ENCODE results near the gene AKR1C2. TPM values are rescaled to one million over a fixed set of nuclear protein-coding genes. Genes with fewer than 3 reads are reported as not detected.
A peak's percentile ranks its signal among the peaks of the same experiment; 100 is the strongest.
"Not testable (repeated sequence)": the region's sequence is repeated elsewhere in the genome, so short reads cannot be mapped to it uniquely, and the experiment has no call there.

AKR1C2 gene
- total and polyA plus RNA-seq, 2 donors from 2014 or later: 11.8 to 16.3 TPM

- H3K4me1 ChIP-seq (ENCODE audit: control insufficient read depth in 2 of 3, insufficient read depth in 2 of 3, low read depth in 1 of 3, low read length in 3 of 3): peaks cover 0 to 18% (median 11%) of the 10 kb centered on the region in 3 donors
- DNase-seq (no peak), FAIRE-seq (no peak)
- H3K27me3 ChIP-seq (ENCODE audit: control insufficient read depth, insufficient read depth, low read length): no peaks in the 10 kb centered on the region
- no peak for TF ChIP-seq CTCF (IDR thresholded peaks at IDR 0.05; ENCODE audit: borderline replicate concordance, extremely low read depth, insufficient read depth)
- no peaks in the 10 kb centered on the region for H3K36me3 ChIP-seq (ENCODE audit: control insufficient read depth in 2 of 3, insufficient read depth in 3 of 3, low read length in 3 of 3)
- H3K9ac ChIP-seq (ENCODE audit: low read length in 3 of 3): no peak overlapping the region
- no peak overlapping the region for H3K4me3 ChIP-seq (ENCODE audit: low read length in 3 of 3)
- intact Hi-C loops (cut with DNase I): no loop called here
- no peak overlapping the region for H3K27ac ChIP-seq (ENCODE audit: low read depth in 2 of 2, low read length in 2 of 2)
- H3K9me3 ChIP-seq (ENCODE audit: control insufficient read depth in 2 of 3, insufficient read depth in 1 of 3, low read length in 3 of 3): no peaks in the 10 kb centered on the region
Measured at GRCh38 chr10:4944841-4945240, 58.8 kb downstream of the AKR1C2 start.

GRCh38 chr10:4943821-4944220 is 59.8 kb downstream of the AKR1C2 start:
- H3K4me3 ChIP-seq (ENCODE audit: low read length in 3 of 3): no peak overlapping the region
- no peak overlapping the region for H3K9ac ChIP-seq (ENCODE audit: low read length in 3 of 3)
- no peak for FAIRE-seq
- H3K27me3 ChIP-seq (ENCODE audit: control insufficient read depth, insufficient read depth, low read length): no peaks in the 10 kb centered on the region
- H3K27ac ChIP-seq (ENCODE audit: low read depth in 2 of 2, low read length in 2 of 2): no peak overlapping the region
- TF ChIP-seq CTCF (IDR thresholded peaks at IDR 0.05; ENCODE audit: borderline replicate concordance, extremely low read depth, insufficient read depth): no peak
- no peaks in the 10 kb centered on the region for H3K9me3 ChIP-seq (ENCODE audit: control insufficient read depth in 2 of 3, insufficient read depth in 1 of 3, low read length in 3 of 3)
- peaks cover 0 to 26% (median 11%) of the 10 kb centered on the region in 3 donors for H3K4me1 ChIP-seq (ENCODE audit: control insufficient read depth in 2 of 3, insufficient read depth in 2 of 3, low read depth in 1 of 3, low read length in 3 of 3)
- intact Hi-C loops (cut with DNase I): no loop called here
- H3K36me3 ChIP-seq (ENCODE audit: control insufficient read depth in 2 of 3, insufficient read depth in 3 of 3, low read length in 3 of 3): no peaks in the 10 kb centered on the region
- no peak for DNase-seq

GRCh38 chr10:4943416-4943815 is 60.2 kb downstream of the AKR1C2 start:
- H3K4me1 ChIP-seq (ENCODE audit: control insufficient read depth in 2 of 3, insufficient read depth in 2 of 3, low read depth in 1 of 3, low read length in 3 of 3): peaks cover 0 to 26% (median 11%) of the 10 kb centered on the region in 3 donors
- FAIRE-seq; H3K27me3 ChIP-seq (ENCODE audit: control insufficient read depth, insufficient read depth, low read length); H3K9ac ChIP-seq (ENCODE audit: low read length in 3 of 3); H3K9me3 ChIP-seq (ENCODE audit: control insufficient read depth in 2 of 3, insufficient read depth in 1 of 3, low read length in 3 of 3); H3K4me3 ChIP-seq (ENCODE audit: low read length in 3 of 3); H3K36me3 ChIP-seq (ENCODE audit: control insufficient read depth in 2 of 3, insufficient read depth in 3 of 3, low read length in 3 of 3); intact Hi-C loops (cut with DNase I); H3K27ac ChIP-seq (ENCODE audit: low read depth in 2 of 2, low read length in 2 of 2): not testable (repeated sequence)
- peak in 2 of 5 donors; percentile 27 to 29 for DNase-seq

GRCh38 chr10:4942931-4943330 is 60.7 kb downstream of the AKR1C2 start:
- H3K4me3 ChIP-seq (ENCODE audit: low read length in 3 of 3); FAIRE-seq; H3K27ac ChIP-seq (ENCODE audit: low read depth in 2 of 2, low read length in 2 of 2); H3K27me3 ChIP-seq (ENCODE audit: control insufficient read depth, insufficient read depth, low read length); H3K9ac ChIP-seq (ENCODE audit: low read length in 3 of 3); intact Hi-C loops (cut with DNase I); H3K36me3 ChIP-seq (ENCODE audit: control insufficient read depth in 2 of 3, insufficient read depth in 3 of 3, low read length in 3 of 3); H3K9me3 ChIP-seq (ENCODE audit: control insufficient read depth in 2 of 3, insufficient read depth in 1 of 3, low read length in 3 of 3): not testable (repeated sequence)
- H3K4me1 ChIP-seq (ENCODE audit: control insufficient read depth in 2 of 3, insufficient read depth in 2 of 3, low read depth in 1 of 3, low read length in 3 of 3): peaks cover 0 to 22% (median 8%) of the 10 kb centered on the region in 3 donors
- TF ChIP-seq CTCF (IDR thresholded peaks at IDR 0.05; ENCODE audit: borderline replicate concordance, extremely low read depth, insufficient read depth): peak; percentile 18
- peak in 1 of 5 donors; percentile 7 for DNase-seq

Measured in kidney (tissue), 14 donors.